ENCODE measurements around the gene MRPS18B. TPM values are rescaled to one million over a fixed set of nuclear protein-coding genes. Genes with fewer than 3 reads are reported as not detected.

MRPS18B gene
- total RNA-seq, 4 donors from 2014 or later, result 45.1 to 62.8 (median 48.2) TPM

DNA sequence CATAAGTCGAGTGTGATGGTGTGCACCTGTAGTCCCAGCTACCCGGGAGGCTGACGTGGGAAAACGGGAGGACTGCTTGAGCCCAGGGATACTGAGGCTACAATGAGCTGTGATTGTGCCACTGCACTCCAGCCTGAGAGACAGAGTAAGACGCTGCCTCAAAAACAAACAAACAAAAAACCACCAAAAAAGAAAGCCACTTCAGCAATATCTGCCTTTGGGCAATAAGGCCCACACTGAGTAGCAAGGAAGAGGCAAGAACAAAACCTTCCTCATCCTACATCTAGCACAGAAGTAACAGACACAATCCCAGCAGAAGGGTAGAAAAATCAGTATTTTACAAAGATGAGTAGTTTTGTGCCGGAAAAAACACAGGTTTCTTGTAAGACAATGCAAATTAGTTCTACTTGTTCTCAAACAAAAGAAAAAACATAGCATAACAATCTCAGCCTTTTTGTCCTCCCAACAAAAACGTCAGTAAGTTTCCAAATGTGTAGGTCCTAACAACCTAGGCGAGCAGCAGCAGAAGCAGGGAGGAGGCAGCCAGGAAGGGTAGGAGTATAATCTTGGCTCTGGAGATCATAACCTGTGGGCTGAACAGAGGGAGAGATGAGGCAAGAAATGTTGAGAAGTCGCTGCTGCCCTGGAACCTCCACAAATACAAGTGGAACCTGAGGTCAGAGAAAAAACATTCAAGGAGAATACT is 6.3 kb upstream of the MRPS18B start:
- TF ChIP-seq, protein P1, sequence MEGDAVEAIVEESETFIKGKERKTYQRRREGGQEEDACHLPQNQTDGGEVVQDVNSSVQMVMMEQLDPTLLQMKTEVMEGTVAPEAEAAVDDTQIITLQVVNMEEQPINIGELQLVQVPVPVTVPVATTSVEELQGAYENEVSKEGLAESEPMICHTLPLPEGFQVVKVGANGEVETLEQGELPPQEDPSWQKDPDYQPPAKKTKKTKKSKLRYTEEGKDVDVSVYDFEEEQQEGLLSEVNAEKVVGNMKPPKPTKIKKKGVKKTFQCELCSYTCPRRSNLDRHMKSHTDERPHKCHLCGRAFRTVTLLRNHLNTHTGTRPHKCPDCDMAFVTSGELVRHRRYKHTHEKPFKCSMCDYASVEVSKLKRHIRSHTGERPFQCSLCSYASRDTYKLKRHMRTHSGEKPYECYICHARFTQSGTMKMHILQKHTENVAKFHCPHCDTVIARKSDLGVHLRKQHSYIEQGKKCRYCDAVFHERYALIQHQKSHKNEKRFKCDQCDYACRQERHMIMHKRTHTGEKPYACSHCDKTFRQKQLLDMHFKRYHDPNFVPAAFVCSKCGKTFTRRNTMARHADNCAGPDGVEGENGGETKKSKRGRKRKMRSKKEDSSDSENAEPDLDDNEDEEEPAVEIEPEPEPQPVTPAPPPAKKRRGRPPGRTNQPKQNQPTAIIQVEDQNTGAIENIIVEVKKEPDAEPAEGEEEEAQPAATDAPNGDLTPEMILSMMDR (IDR thresholded peaks at IDR 0.05; ENCODE audit: low read depth), result no peak

DNA sequence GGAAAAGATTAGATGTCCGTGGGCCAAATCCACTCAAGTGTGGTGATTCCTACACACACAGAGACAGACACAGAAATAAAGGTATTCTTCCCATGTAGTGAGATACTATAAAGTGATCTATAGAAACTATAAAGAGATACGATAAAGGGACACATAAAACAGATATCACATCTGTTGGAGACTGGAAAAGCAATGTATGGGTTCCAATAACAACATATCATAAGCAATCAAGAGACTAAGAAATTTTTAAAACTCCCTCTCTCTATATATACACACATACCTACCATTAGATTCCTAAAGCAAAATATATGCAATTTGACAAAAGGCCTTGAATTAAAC is 5.8 kb upstream of the MRPS18B start:
- TF ChIP-seq, protein P1 (IDR thresholded peaks at IDR 0.05; ENCODE audit: low read depth), result no peak

- TF ChIP-seq, protein P1 (IDR thresholded peaks at IDR 0.05; ENCODE audit: low read depth), result no peak
Measured at GRCh38 chr6:30612213-30612612, 5.4 kb upstream of the MRPS18B start.

DNA sequence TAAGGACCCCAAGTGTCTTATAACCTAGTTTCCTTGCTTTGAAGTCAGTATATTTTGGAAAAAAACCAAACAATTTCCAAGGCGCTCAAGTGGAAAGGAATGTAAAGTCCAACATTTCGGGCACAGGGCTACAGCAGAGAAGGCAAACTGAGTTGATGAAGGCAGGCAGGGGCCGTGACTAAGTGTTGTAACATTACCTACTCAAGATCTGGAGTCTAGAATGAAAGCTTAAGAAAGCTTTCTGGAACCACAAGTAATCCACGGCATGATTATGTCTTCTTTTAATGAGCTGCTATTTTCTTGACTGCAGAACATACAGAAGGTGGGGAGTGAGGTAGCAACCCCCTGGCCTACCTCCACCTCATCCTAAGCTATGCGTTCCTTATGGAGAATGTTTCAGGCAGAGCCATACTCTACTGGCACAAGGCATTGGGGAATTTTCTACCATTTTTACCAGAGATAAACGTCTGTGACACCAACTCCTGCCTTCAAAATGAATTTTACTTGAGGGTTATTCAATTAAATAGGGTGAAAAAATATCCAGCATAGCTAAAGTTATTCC is 4.9 kb upstream of the MRPS18B start:
- TF ChIP-seq, protein P1 (IDR thresholded peaks at IDR 0.05; ENCODE audit: low read depth), result no peak

DNA sequence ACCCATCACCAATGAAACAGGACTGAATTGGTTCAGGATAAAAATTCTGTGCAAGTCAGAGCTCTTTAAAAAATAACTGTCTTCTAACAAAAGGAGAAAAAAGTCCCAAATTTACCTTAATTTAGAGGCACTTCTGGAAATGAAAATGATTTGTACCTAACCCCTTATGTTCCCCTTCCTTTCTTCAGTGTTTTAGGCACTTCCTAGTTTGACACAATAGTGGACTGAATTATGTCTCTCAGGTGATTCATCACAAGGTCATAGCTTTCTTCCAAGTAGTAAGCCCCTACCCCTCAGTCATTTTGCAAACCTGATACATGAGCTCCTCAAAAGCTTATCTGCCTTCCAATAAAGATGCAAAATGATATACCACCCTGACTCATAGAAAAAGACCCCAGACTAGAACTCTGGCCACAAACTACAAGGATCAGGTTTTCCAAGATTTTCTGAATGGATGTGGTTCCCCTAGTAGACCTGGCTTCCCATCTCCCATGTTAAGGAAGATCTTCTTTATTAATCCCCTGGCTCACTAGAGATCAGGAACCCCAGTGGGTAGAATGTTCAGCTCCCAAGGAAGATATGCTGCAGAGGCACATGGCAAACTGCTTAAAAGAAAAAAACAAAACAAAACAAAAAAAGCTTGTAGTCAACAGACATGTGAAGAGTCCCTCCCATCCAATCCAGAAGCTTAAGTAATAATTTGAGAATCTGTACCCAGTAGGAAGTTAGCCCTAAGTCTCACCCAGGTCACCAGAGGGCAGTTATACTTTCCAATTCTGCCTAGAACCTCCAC is 4.2 kb upstream of the MRPS18B start:
- TF ChIP-seq, protein P1 (IDR thresholded peaks at IDR 0.05; ENCODE audit: low read depth), result no peak

DNA sequence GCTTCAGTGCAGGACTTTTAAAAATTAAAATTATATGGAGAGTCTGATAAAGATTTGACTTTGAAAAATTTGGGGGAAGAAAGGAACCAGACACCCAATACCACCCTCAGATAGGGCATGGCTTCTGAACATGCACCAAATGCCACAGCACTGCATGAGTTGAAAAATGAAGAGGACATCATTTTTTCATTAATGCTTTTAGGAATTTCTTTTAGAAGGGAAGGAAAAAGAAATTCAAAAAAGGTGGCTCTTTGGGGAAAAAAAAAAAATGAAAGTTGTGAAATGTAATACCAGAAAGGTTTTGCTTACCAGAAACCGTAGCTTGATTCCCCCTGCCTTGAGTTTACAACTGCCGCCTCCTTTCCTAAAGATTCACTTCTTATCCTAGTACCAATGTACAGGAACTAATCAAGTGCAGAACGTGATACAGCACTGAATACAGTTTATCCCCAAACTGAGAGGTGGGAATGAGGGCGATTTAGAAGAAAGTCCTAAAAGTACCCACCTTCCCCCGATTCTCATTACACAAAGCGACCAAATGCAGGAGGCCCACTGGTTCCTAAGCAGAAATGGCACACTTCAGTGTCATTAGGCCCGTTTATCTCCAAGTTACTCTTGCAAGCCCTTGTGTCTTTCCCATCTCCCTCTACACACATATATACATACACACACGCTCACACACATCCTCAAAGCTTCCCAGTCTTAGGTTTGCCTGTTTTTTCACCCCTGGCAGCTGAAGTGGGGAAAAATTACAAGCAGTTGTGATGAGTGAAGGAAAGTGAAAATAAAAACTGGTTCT is 3.4 kb upstream of the MRPS18B start:
- TF ChIP-seq, protein P1 (IDR thresholded peaks at IDR 0.05; ENCODE audit: low read depth), result no peak

Measured in subcutaneous adipose tissue (tissue), 4 donors.